HepG2 (cell line): Measurements from ENCODE around the gene EXPH5.

Source experiments
- CTCF ChIP-seq: sonication (generic); formaldehyde crosslinking; IDR thresholded peaks from 2 replicates; pipeline ENCODE4 v1.5.0; 2020; ENCODE audit warnings: mild to moderate bottlenecking, missing genetic modification reagents, moderate library complexity
- EP300 ChIP-seq, 3 experiments: sonication (generic) in 1 of 3; formaldehyde crosslinking in 1 of 3; IDR thresholded peaks; 2 replicates each; pipeline versions ENCODE4 v1.5.1 to v1.6.1; 2011 to 2020; ENCODE audit warnings: low read depth in 2 of 3, low read length in 2 of 3, borderline replicate concordance in 1 of 3, improper control_type of control experiment in 1 of 3, mild to moderate bottlenecking in 1 of 3, missing genetic modification reagents in 1 of 3, moderate library complexity in 1 of 3
- MAFF ChIP-seq: IDR thresholded peaks from 2 replicates; pipeline ENCODE4 v1.6.1; 2011; ENCODE audit warnings: low read depth, low read length, improper control_type of control experiment
- NFYC ChIP-seq: IDR thresholded peaks from 2 replicates; pipeline ENCODE4 v1.6.1; 2016; ENCODE audit warnings: missing genetic modification reagents, missing compliant biosample characterization
- PHB2 ChIP-seq: fragments of 450-650 bp; IDR thresholded peaks from 2 replicates; pipeline ENCODE4 v1.6.1; 2018; ENCODE audit not compliant: partially characterized antibody
- PHF8 ChIP-seq: sonication (generic); formaldehyde crosslinking; IDR thresholded peaks from 2 replicates; pipeline ENCODE4 v1.5.0; 2020; ENCODE audit warnings: missing genetic modification reagents
- SMARCC2 ChIP-seq: fragments of 450-650 bp; IDR thresholded peaks from 2 replicates; pipeline ENCODE4 v1.6.1; 2017; ENCODE audit warnings: antibody characterized with exemption, mild to moderate bottlenecking
- SP1 ChIP-seq, 2 experiments: fragments of 450-650 bp in 1 of 2; sonication (generic) in 1 of 2; formaldehyde crosslinking in 1 of 2; IDR thresholded peaks; 2 replicates each; pipeline versions ENCODE4 v1.4.0 to v1.6.1; 2016 to 2020; ENCODE audit warnings: missing genetic modification reagents in 1 of 2
- TFE3 ChIP-seq: IDR thresholded peaks from 2 replicates; pipeline ENCODE4 v1.6.1; 2016
- ZNF143 ChIP-seq: sonication (generic); formaldehyde crosslinking; IDR thresholded peaks from 2 replicates; pipeline ENCODE4 v1.4.0; 2020; ENCODE audit warnings: missing genetic modification reagents
- ZNF501 ChIP-seq: sonication (generic); formaldehyde crosslinking; IDR thresholded peaks from 2 replicates; pipeline ENCODE4 v1.5.1; 2020; ENCODE audit warnings: mild to moderate bottlenecking, moderate library complexity, missing genetic modification reagents
- ZNF720 ChIP-seq: sonication (generic); formaldehyde crosslinking; IDR thresholded peaks from 2 replicates; pipeline ENCODE4 v1.4.0; 2020; ENCODE audit warnings: missing genetic modification reagents
- TF ChIP-seq, protein P1 (sequence below): sonication (generic); formaldehyde crosslinking; IDR thresholded peaks from 2 replicates; pipeline ENCODE4 v1.4.0; 2020; ENCODE audit warnings: missing genetic modification reagents

DNA sequence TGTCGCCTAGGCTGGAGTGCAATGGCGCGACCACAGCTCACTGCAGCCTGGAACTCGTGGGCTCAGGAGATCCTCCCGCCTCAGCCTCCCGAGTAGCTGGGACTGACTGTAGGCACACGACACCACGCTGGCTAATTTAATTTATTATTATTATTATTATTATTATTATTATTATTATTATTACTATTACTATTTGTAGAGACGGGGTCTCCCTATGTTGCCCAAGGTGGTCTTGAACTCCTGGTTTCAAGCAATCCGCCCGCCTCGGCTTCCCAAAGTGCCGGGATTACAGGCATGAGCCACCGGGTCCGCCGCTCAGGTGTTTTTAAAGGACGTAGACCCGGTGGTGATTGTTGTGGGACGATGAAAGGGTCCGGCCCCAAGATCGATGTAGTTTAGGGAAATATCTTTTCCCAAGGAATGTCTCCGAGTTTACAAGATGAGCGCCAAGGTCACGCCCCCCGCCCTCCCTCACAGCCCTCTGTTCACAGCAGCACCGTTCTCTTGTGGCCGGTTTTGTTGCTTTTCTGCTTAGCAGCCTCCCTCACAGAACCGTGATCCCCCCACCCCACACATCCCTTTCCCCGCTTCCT, 94.7 kb downstream of the EXPH5 start:
- TF ChIP-seq SMARCC2 (no peak), SP1 (IDR thresholded peaks at IDR 0.05) (no peak), SP1 (CRISPR knock-in tag; IDR thresholded peaks at IDR 0.05) (no peak), ZNF143 (no peak), MAFF (no peak), TFE3 (CRISPR knock-in tag) (no peak), PHF8 (CRISPR knock-in tag) (no peak), PHB2 (no peak), ZNF501 (no peak), EP300 (IDR thresholded peaks at IDR 0.05; ENCODE audit: low read depth in 2 of 2, low read length in 2 of 2) (no peak), EP300 (CRISPR knock-in tag; IDR thresholded peaks at IDR 0.05; ENCODE audit: borderline replicate concordance) (no peak), CTCF (CRISPR knock-in tag) (no peak), NFYC (CRISPR knock-in tag) (no peak), ZNF720 (CRISPR knock-in tag) (no peak)
- TF ChIP-seq, protein P1, sequence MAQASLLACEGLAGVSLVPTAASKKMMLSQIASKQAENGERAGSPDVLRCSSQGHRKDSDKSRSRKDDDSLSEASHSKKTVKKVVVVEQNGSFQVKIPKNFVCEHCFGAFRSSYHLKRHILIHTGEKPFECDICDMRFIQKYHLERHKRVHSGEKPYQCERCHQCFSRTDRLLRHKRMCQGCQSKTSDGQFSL (CRISPR knock-in tag): no peak
